OCI-LY7 (cell line): ENCODE data around the gene RPS6KA2. TPM values are rescaled to one million over a fixed set of nuclear protein-coding genes. Genes with fewer than 3 reads are reported as not detected.

Source experiments
- BruUV-seq: library from RNA; stranded (reverse); fragments of 400-500 nt; replicated peaks from 2 replicates; lab custom pipeline; 2021; lab: Mats Ljungman, UMichigan
- CTCF ChIA-PET: fragments of 300-600 bp; sonication (Branson Sonifier 250); formaldehyde crosslinking; loops from one replicate; lab custom pipeline; 2022; ENCODE audit warnings: antibody characterized with exemption; ENCODE audit not compliant: unreplicated experiment; lab: Charles Lee
- POLR2A ChIA-PET: fragments of 300-600 bp; sonication (Branson Sonifier 250); formaldehyde crosslinking; loops from one replicate; lab custom pipeline; 2022; ENCODE audit warnings: antibody characterized with exemption; lab: Charles Lee
- DNase-seq: peaks from one replicate; pipeline ENCODE4 v3.0.0-alpha.2; 2015; ENCODE audit warnings: low spot score
- H2AFZ ChIP-seq: fragments of 200-600 bp; sonication (generic), shearing (Covaris generic); 2 replicates; pipeline ENCODE4 v1.6.1; 2014; ENCODE audit warnings: mild to moderate bottlenecking, antibody characterized with exemption, low read length, moderate library complexity
- H3K27ac ChIP-seq: fragments of 200-600 bp; sonication (generic); 2 replicates; pipeline ENCODE4 v1.5.1; 2014; ENCODE audit warnings: mixed run types, low read depth, mild to moderate bottlenecking, moderate library complexity, low read length, inconsistent platforms; ENCODE audit not compliant: poor library complexity, severe bottlenecking
- H3K36me3 ChIP-seq: fragments of 200-600 bp; sonication (generic); 2 replicates; pipeline ENCODE4 v1.6.1; 2014; ENCODE audit warnings: mild to moderate bottlenecking, antibody characterized with exemption, low read length, moderate library complexity, mixed read lengths; ENCODE audit not compliant: insufficient read depth
- H3K4me1 ChIP-seq: fragments of 200-600 bp; sonication (generic); 2 replicates; pipeline ENCODE4 v1.5.1; 2014; ENCODE audit warnings: mild to moderate bottlenecking, low read length; ENCODE audit not compliant: insufficient read depth, poor library complexity, severe bottlenecking
- H3K4me2 ChIP-seq: fragments of 200-600 bp; sonication (generic); 2 replicates; pipeline ENCODE4 v1.6.1; 2014; ENCODE audit warnings: mild to moderate bottlenecking, low read length
- H3K4me3 ChIP-seq: fragments of 200-600 bp; sonication (generic); 2 replicates; pipeline ENCODE4 v1.5.1; 2014; ENCODE audit warnings: mild to moderate bottlenecking, low read depth, low read length; ENCODE audit not compliant: poor library complexity, severe bottlenecking
- H3K79me2 ChIP-seq: fragments of 200-600 bp; sonication (generic); 2 replicates; pipeline ENCODE4 v1.6.1; 2016; ENCODE audit warnings: low read depth, mild to moderate bottlenecking, low read length, moderate library complexity, mixed read lengths; ENCODE audit not compliant: insufficient read depth
- H3K9me2 ChIP-seq: fragments of 200-600 bp; sonication (generic); 2 replicates; pipeline ENCODE4 v1.6.1; 2016; ENCODE audit warnings: mild to moderate bottlenecking, low read length, mixed read lengths; ENCODE audit not compliant: insufficient read depth
- H3K9me3 ChIP-seq: fragments of 200-600 bp; sonication (generic); 2 replicates; pipeline ENCODE4 v1.6.1; 2014; ENCODE audit warnings: mild to moderate bottlenecking, mixed run types, low read length, mixed read lengths
- H4K20me1 ChIP-seq: fragments of 200-600 bp; sonication (generic); 2 replicates; pipeline ENCODE4 v1.6.1; 2014; ENCODE audit warnings: mild to moderate bottlenecking, antibody characterized with exemption, low read length, moderate library complexity, mixed read lengths; ENCODE audit not compliant: insufficient read depth
- CTCF ChIP-seq: fragments of 200-600 bp; sonication (generic); conservative IDR thresholded peaks from 2 replicates; pipeline ENCODE4 v1.5.1; 2014; ENCODE audit warnings: mild to moderate bottlenecking, antibody characterized with exemption, low read length, moderate library complexity, mixed read lengths
- EZH2phosphoT487 ChIP-seq: fragments of 200-600 bp; sonication (generic); IDR thresholded peaks from 2 replicates; pipeline ENCODE4 v1.6.1; 2018; ENCODE audit warnings: low read depth, borderline replicate concordance, mild to moderate bottlenecking, mixed run types, antibody characterized with exemption, low read length, moderate library complexity, mixed read lengths
- intact Hi-C: fragments of 100-400 bp; cut with micrococcal nuclease; formaldehyde crosslinking; loops from one replicate; pipeline ENCODE4 v1.10.0; 2022; ENCODE audit not compliant: unreplicated experiment
- total RNA-seq, 2 experiments: library from RNA; depleted of rRNA in 1 of 2; stranded (reverse); fragments of >200 nt in 1 of 2; shearing (Covaris generic) in 1 of 2; gene quantifications; 2 replicates each; pipeline ENCODE4 v1.2.3, GENCODE V29; 2014 to 2022

Gene RPS6KA2
- total RNA-seq, 2 experiments from 2014 or later = 0.69 to 1.9 TPM

GRCh38 chr6:166660157-166660688, 33.2 kb upstream of the RPS6KA2 start:
- H3K4me2 ChIP-seq = no peak overlapping the region
- H3K79me2 ChIP-seq = no peaks in the 10 kb centered on the region
- BruUV-seq = no TSS peak
- H3K36me3 ChIP-seq = no peaks in the 10 kb centered on the region
- H3K4me3 ChIP-seq = no peak overlapping the region
- H2AFZ ChIP-seq = no peak overlapping the region
- ChIA-PET POLR2A (no interaction called here), CTCF (no interaction called here)
- no peaks in the 10 kb centered on the region for H3K9me2 ChIP-seq
- H4K20me1 ChIP-seq = no peaks in the 10 kb centered on the region
- H3K27ac ChIP-seq = no peak overlapping the region
- no peaks in the 10 kb centered on the region for H3K4me1 ChIP-seq
- TF ChIP-seq CTCF = no peak
- no peak for TF ChIP-seq EZH2phosphoT487
- no peaks in the 10 kb centered on the region for H3K9me3 ChIP-seq
- intact Hi-C loops = no loop called here
- no peak for DNase-seq

- DNase-seq = no peak
- H3K9me2 ChIP-seq = no peaks in the 10 kb centered on the region
- H3K36me3 ChIP-seq = no peaks in the 10 kb centered on the region
- H3K79me2 ChIP-seq = no peaks in the 10 kb centered on the region
- CTCF ChIA-PET = no interaction called here
- no peak overlapping the region for H2AFZ ChIP-seq
- H4K20me1 ChIP-seq = no peaks in the 10 kb centered on the region
- no peaks in the 10 kb centered on the region for H3K9me3 ChIP-seq
- intact Hi-C loops = no loop called here
- H3K4me2 ChIP-seq = no peak overlapping the region
- TF ChIP-seq CTCF (no peak), EZH2phosphoT487 (no peak)
- BruUV-seq = no TSS peak
- no peak overlapping the region for H3K27ac ChIP-seq
- no peaks in the 10 kb centered on the region for H3K4me1 ChIP-seq
- POLR2A ChIA-PET = no interaction called here
- H3K4me3 ChIP-seq = no peak overlapping the region
Measured at GRCh38 chr6:166659581-166659980, 32.5 kb upstream of the RPS6KA2 start.

- POLR2A ChIA-PET = interaction anchor here (0.7 kb wide), 1 partner anchor 8 kb away, joined by 3 read pairs; no protein-coding TSS in a partner anchor
- Histone ChIP-seq H3K4me3 (no peak overlapping the region), H2AFZ (no peak overlapping the region), H3K4me1 (no peaks in the 10 kb centered on the region), H3K27ac (no peak overlapping the region), H4K20me1 (no peaks in the 10 kb centered on the region), H3K4me2 (no peak overlapping the region), H3K9me2 (no peaks in the 10 kb centered on the region), H3K36me3 (no peaks in the 10 kb centered on the region), H3K9me3 (no peaks in the 10 kb centered on the region), H3K79me2 (no peaks in the 10 kb centered on the region)
- TF ChIP-seq CTCF = no peak
- TF ChIP-seq EZH2phosphoT487 = no peak
- CTCF ChIA-PET = interaction anchor here (0.6 kb wide), 1 partner anchor 534 kb away, joined by 4 read pairs; no protein-coding TSS in a partner anchor
- intact Hi-C loops = no loop called here
- BruUV-seq = no TSS peak
- DNase-seq = no peak
Measured at GRCh38 chr6:166658792-166659150, 31.7 kb upstream of the RPS6KA2 start.
